Stimulated activated CD4-positive, alpha-beta T cell treated with anti-CD3 and anti-CD28 coated beads, Interleukin-1b, Interleukin-23, amount 100 ng/mL, for 4 hours (primary cell): ENCODE measurements around the gene HYI.
"Not testable (repeated sequence)": the region's sequence is repeated elsewhere in the genome, so short reads cannot be mapped to it uniquely, and the experiment has no call there.

Experiments
- DNase-seq, 2 donors: peaks; one replicate each; pipeline ENCODE4 v3.0.0-alpha.2; 2020; ENCODE audit warnings: low read depth in 2 of 2

Gene HYI, protein sequence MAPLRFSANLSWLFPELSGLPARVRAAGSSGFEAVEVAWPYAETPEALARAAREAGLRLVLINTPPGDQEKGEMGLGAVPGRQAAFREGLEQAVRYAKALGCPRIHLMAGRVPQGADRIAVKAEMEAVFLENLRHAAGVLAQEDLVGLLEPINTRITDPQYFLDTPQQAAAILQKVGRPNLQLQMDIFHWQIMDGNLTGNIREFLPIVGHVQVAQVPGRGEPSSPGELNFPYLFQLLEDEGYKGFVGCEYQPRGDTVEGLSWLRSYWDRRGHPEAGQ

DNA sequence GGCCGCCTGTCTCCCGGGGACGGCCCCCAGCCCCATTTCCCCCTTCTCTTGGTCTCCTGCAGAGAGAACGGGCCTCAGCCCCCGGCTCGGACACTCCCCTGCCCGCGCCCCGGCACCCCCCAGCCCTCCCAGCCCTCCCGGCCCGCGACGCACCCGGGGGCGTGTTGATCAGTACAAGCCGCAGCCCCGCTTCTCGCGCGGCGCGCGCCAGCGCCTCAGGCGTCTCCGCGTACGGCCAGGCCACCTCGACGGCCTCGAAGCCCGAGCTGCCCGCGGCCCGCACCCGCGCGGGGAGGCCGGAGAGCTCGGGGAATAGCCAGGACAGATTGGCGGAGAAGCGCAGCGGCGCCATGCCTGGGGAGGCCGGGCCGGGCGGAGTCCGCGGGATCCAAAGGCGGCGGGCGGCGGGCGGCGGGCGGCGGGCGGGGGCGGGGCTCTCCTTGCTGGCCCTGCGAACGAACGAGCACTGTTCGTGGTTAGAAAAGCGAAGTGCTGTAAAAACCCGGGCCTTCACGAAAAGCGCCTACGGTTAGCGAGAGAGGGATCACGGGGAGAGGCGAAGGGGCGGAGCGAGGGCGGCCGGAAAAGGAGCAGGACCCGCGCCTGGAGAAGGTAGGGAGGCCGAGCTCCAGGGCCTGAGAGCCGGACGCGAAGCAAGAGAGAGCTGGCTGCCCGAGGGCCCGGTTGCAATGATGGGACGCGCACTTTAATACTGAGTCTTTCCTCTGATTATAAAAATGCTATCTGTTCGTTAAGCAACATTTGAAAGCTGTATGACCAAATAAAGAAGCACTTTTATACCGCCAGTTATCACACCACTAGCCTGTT lies at the start of gene HYI:
TSS of gene HYI (minus strand) at position 490 of the 828 bp plus-strand sequence. CDS start at position 352, 138 bp downstream.
- DNase-seq = peak; percentile 32 to 54

DNA sequence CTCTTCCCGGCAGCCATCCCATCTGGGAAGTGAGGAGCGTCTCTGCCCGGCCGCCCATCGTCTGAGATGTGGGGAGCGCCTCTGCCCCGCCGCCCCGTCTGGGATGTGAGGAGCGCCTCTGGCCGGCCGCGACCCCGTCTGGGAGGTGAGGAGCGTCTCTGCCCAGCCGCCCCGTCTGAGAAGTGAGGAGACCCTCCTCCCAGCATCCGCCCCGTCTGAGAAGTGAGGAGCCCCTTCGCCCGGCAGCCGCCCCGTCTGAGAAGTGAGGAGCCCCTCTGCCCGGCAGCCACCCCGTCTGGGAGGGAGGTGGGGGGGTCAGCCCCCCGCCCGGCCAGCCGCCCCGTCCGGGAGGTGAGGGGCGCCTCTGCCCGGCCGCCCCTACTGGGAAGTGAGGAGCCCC lies 48.1 kb upstream of the HYI start:
- DNase-seq = not testable (repeated sequence)

DNA sequence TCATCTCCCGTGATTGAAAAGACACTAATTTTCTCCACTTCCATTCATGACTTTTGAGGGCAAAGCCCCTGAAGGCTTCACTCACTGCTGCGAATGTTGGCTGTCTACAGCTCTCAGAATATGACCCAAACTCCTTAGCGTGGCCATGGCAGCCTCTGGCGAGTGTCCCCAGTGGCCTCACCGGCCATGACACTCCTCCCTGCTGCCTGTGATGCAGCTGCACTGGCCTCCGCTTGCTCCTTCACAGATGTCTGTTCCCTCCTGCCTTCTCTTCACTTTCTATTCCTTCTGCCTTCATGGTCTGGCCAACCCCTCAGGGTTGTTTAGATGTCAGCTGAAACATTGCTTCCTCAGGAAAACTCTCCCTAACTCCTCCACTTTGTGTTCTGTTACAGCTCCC lies 46.2 kb upstream of the HYI start:
- no peak for DNase-seq

DNA sequence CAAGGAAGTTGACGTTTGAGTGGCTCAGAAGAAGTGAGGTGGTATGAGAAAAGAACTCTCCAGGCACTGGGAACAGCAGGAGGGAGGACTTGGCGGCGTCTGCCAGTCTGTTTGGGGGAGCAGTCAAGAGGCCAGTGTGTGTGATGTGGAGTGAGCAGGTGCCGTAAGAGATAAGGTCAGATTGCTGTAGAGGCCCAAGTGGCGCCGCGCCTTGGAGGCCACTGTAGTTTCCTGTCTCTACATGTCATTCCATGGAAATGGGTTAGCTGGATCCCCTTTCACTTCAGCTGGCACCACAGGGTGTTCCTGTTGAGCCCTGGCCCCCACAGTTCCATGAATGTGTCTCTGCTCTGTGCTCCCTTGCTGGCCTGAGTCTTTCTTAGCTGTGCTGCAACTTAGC lies 41.5 kb upstream of the HYI start:
- no peak for DNase-seq

DNA sequence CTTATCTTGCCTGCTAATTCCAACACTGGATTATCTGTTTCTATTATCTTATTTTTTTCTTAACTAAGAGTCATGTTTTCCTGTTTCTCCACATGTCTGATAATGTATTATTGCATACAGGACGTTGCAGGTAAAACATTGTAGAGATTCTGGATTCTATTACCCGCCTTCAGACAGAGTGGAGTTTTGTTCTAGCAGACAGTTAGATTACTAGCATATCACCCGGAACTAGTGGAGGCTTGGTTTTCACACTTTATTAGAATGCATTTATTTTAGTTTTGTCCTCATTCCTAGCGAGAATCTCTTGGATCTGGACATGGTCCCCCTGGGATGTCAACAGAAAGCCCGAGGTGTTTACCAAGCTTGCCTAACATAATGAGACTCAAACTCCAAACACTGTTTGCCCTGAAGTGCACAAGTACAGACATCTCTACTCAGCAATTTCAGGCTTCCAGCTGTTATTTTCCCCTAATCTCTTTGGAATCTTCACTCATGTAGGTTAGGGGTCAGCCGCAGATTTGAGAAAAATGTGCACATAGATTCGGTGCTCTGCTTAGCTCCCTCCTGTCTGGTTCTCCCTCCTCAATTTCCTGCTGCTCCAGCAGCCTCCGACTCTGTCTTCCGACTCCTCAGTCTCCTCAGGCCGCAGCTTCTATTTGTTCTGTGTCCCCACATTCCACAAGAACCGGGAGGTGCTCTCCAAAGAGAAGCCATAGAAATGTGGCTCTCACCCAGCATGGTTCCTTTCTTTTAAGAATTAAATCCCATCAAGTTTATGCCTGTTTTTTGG lies 40.1 kb upstream of the HYI start:
- no peak for DNase-seq

DNA sequence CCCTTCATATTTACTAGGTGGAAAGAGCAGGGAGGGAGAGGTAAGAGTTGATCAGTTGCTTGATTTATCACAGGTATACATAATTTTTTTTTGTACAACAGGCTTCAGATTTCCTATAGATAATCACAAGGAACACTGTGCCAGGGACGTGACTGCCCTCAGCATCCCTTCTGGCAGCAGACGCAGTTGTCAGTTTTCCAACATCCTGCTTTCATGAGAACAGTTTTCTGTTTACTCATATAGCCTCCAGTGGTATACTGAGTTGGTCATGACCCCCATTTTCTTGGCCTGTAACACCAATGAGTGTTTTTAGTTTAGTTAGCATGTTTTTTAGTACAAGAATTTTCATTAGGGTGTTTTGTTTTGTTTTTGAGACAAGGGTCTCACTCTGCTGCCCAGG lies 39.1 kb upstream of the HYI start:
- no peak for DNase-seq

DNA sequence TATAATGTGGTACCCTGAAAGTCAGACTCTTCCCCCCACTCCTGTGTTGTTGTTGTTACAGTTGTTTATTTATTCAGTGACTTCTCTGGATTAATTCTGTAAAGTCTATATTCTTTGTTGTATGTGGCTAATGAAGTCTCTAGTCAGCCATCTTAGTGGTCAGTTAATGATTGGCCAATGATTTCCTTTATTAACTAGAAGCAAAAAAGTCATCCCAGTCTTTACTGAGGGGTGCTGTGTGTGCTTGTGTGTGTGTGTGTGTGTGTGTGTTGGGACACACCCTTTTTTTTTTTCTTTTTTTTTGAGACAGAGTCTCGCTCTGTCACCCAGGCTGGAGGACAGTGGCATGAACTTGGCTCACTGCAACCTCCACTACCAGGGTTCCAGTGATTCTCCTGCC lies 37.3 kb upstream of the HYI start:
- no peak for DNase-seq

DNA sequence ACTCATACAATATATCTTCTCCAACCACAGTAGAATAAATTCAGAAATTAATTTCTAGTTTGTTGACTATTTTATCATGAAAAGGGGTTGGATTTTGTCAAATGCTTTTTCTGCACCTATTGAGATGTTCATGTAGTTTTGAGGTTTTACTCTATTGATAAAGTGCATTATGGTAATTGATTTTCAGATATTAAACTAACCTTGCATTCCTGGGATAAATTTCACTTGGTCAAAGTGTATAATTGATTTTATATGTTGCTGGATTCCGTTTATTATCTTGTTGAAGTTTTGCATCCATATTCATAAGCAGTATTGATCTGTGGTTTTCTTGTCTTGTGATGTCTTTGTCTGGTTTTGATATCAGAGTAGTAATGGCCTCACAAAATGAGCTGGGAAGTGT lies 34.4 kb upstream of the HYI start:
- DNase-seq = no peak

DNA sequence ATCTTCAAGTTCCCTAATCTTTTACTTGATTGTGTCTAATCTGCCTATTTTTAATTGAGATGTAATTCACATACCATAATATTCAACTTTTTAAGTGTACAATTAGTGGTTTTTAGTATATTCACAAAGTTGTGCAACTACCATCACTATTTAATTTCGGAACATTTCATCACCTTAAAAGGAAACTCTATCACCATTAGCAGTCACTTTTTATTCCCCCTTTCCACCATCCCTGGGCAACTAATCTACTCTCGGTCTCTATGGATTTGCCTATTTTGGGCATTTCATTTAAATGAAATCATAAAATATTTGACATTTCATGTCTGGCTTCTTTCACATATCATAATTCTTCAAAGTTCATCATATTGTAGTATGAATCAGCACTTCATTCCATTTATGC lies 30.6 kb upstream of the HYI start:
- DNase-seq = no peak

DNA sequence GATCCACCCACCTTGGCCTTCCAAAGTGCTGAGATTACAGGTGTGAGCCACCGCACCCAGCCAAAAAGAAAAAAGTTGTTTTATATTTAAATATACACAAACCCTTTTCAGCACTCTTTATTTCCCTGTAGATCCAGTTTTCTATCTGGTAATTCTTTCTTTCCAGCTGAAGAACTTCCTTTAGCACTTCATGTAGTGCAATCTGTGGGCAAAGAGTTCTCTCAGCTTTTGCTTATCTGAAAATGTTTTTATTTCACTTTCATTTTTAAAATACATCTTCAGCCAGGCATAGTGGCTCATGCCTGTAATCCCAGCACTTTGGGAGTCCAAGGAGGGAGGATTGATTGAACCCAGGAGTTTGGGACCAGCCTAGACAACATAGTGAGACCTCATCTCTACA lies 28.5 kb upstream of the HYI start:
- DNase-seq = no peak

DNA sequence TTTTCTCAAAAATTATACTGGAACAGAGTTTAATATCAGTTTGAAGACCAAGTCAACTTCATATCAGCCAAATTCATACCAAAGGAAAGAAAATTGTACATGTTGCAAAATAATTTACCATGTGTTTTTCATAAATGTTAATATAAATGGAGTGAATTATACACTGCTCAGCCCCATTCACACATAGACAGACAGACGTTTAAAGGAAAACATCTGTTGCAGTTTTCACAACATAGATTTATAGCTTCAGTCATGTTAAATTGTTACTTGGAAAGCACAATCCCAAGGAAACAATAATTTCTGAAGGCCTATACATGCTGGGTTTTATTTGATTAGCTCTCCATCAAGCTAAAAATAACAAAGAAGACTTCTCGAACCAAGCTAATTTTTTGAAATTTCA lies 27.8 kb upstream of the HYI start:
- no peak for DNase-seq

DNA sequence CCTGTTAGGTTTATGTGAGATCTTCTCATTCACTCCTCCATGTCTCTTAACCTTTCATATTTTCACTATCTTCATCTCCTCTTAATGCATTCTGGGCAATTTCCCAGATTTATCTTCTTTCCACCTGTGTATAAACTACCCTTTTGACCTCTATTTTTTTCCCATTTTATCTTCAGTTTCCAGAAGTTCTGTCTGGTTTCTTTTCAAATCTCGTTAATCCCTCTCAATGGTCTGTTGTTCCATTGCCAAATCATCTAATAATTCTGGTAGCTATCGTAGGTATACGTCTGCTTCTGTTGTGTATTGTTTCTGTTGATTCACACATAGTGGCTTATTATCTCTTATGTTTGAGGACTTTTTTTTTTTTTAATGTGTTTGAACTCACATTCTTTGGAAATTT lies 25.7 kb upstream of the HYI start:
- no peak for DNase-seq

DNA sequence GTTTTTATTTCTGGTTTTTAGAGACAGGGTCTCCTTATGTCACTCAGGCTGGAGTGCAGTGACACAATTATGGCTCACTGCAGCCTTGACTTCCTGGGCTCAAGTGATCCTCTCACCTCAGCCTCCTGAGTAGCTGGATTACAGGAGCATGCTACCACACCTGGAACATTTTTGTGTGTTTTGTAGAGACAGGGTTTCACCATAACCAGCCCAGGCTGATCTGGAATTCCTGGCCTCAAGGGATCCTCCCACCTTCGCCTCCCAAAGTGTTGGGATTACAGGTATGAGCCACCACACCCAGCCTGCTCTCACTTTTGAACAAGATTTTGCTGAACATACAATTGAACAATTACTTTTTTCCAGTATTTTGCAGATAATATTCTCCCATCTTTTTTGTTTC lies 24.0 kb upstream of the HYI start:
- DNase-seq = no peak

DNA sequence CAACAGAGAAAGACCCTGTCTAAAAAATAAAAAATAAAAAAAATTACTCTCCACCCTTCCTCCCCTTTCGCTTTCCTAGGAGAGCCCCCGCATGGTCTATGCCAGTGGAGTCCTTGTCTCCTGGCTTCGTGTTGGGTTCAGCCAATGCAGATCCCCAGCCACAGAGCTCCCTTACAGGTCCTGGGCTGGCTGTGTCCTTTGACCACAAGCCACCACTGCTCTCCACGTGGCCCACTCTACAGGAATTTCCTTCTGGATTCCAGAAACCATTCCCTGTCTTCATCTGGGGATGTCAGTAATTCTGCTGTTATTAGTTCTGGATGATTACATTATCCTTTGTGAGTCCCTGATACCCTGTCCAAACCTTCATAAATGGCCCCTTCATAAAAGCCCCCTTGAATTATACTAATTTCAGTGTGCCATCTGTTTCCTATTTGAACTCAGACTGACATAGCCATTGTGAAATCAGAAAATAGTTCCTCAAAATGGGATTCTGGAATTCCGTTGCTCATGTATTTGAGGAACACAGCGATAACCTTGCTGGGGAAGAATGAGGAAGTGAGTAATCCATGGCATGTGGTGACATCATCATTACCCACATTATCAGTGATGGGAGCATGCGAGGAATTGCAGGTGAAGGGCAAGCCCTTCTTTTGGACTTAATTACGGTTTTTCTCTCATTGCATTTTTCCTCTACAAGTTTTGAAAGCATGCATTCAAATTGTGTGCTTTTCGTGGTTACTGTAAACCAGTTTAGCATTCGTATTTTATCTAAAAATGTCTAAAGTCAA lies 22.1 kb upstream of the HYI start:
- DNase-seq = not testable (repeated sequence)

DNA sequence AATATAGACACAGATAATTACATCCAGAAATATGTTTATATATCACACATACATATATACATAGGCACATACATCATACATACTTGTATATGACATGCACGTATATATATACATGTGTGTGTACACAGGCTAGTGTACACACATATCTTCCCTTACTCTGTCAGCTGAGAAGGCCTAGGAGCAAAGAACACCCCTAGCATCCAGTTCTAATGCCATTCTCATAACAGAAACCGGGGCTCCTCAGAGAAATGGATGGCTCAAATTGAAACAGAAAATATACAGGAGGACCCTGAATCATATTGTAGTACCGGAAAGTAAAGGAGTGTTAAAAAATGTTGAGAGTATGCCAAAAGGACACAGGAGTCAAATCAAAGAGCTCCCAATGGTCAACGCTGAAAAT lies 19.7 kb upstream of the HYI start:
- no peak for DNase-seq

DNA sequence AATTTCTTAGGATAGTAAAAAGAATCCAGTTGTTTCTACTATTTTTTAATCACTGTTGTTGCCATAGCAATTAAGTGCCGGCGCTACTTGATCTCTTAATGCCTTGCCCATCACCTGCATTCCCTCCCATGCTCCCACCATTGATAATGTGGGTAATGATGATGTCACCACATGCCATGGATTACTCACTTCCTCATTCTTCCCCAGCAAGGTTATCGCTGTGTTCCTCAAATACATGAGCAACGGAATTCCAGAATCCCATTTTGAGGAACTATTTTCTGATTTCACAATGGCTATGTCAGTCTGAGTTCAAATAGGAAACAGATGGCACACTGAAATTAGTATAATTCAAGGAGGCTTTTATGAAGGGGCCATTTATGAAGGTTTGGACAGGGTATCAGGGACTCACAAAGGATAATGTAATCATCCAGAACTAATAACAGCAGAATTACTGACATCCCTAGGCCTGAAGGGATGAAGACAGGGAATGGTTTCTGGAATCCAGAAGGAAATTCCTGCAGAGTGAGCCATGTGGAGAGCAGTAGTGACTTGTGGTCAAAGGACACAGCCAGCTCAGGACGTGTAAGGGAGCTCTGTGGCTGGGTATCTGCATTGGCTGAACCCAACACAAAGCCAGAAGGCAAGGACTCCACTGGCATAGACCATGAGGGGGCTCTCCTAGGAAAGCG lies 18.9 kb upstream of the HYI start:
- not testable (repeated sequence) for DNase-seq

DNA sequence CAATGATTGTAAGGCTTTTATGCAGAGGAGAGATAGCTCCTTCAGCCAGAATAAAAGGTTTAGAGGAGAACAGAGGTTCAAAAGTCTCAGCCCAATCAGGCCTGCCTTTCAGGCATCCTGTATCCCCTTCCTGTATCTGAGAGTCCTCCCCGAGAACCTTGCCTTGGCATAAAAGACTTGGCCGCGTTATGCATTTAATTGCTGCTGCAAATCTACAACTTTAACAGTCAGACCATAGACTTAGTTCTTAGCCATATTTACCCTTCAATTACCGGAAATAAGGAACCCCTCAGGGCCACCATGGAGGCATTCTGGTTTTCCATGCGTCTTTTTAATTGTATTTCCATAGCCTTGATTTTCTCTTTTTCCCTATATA lies 18.3 kb upstream of the HYI start:
- DNase-seq = no peak

DNA sequence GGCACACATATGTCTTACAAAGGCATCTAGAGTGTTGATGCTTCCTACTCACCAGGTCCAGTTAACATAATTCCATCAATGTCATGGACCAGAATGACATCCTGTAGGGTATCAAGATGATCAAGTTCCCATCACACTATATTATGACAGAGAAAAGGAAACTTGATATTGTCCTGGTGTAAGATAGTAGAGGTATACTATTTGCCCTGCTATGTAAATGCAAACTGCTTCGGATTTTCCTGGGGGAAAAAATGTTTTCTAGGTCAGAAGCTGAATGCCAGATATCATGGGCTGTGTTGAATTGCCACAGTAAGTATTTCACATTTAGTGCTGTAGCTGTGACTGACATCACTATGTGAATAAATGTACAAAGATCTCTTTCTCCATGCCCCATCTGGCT lies 16.2 kb upstream of the HYI start:
- DNase-seq = no peak

DNA sequence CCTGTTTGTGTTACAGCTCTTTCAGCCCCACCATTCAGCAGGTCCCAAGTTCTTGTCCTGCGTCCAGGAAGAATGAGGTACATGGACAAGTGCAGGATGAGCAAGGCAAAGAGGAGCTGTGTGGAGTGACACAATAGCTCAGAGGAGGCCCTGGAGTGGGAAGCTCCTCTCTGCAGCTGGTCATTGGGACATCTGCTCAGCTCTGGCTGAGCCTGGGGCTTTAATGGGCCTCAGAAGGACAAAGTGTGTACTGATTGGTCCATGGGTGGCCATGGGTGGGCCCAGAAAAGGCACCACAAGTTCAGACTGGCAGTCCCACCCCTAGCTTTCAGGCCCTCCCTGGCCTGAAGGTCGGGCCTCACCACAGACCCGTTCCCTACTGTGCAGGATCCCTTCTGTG lies 14.7 kb upstream of the HYI start:
- DNase-seq = no peak

DNA sequence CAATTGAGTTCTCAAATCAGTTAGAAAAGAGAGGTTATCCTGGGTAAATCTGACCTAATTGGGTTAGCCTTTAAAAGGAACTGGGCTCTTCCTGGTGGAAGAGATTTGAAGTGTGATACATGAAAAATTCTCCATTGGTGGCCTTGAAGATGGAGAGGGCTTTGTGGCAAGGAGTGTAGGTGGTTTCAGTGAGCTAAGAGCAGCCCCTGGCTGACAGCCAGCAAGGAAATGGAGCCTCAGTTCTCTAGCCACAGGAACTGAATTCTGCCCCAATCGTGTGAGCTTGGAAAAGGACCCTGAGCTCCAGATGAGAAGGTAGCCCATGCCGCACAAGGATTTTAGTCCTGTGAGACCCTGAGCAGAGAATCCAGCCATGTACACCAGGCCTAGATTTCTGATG lies 12.7 kb upstream of the HYI start:
- DNase-seq = no peak

DNA sequence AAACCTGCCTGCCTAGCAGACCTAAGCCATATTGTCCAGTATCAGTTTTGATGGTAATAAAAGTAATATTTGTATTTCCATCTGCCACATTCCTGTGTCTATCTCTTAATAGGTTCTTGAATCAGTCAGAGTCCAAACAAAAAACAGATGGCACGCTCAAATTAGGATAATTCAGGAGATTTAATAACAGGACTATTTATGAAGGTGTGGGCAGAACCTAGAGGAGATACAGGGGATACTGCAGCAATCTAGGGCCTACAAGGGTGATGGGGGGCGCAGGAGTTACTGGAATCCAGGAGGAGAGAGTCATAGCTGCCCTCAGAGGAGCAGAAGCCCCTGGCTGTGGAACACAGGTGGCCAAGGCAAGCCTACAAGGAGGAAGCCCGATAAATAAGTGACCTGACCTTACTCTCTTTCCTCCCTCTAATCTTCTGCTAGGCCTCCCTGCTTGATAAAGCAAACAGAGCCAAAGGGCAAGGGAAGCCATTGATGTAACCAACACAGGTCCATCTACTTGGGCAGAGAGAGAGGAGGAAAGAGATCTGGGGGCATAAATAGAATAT lies 11.9 kb upstream of the HYI start:
- DNase-seq = no peak
